IMR-90 (cell line): ENCODE results near the gene ABHD17A. TPM values are rescaled to one million over a fixed set of nuclear protein-coding genes. Genes with fewer than 3 reads are reported as not detected.

Source experiments
- ATAC-seq: fragments of 200-7000 bp; cut with Tn5 transposase; 2 replicates; pipeline ENCODE4 v1.9.1; 2020; ENCODE audit warnings: low read depth, mild to moderate bottlenecking, moderate library complexity
- BruUV-seq: library from RNA; stranded (reverse); fragments of 400-500 nt; replicated peaks from 2 replicates; lab custom pipeline; 2021; lab: Mats Ljungman, UMichigan
- CTCF ChIA-PET: fragments of 300-600 bp; formaldehyde crosslinking; extraction: SDS; loops from one replicate; lab custom pipeline; 2021; ENCODE audit warnings: antibody characterized with exemption; lab: Yijun Ruan, JAX
- POLR2A ChIA-PET: fragments of 300-600 bp; sonication (Branson Sonifier 250); formaldehyde crosslinking; loops from one replicate; lab custom pipeline; 2022; ENCODE audit warnings: antibody characterized with exemption; ENCODE audit not compliant: unreplicated experiment; lab: Charles Lee
- DNase-seq: peaks from one replicate; pipeline ENCODE4 v3.0.0; 2013
- H2AFZ ChIP-seq: replicated peaks from 2 replicates; pipeline ENCODE3; 2013; ENCODE audit warnings: low read length, mild to moderate bottlenecking; ENCODE audit not compliant: poor library complexity
- H2AK5ac ChIP-seq: 2 replicates; pipeline ENCODE4 v1.6.1; 2013; ENCODE audit warnings: low read depth, low read length, inconsistent platforms
- H2AK9ac ChIP-seq: replicated peaks from 2 replicates; pipeline ENCODE3; 2013; ENCODE audit warnings: mild to moderate bottlenecking, low read depth, low read length, moderate library complexity; ENCODE audit not compliant: poor library complexity
- H2BK120ac ChIP-seq: 2 replicates; pipeline ENCODE4 v1.6.1; 2013; ENCODE audit warnings: low read depth, low read length, inconsistent platforms
- H2BK15ac ChIP-seq: 3 replicates; pipeline ENCODE4 v1.6.1; 2013; ENCODE audit warnings: low read depth, low read length, inconsistent platforms
- H2BK20ac ChIP-seq: 2 replicates; pipeline ENCODE4 v1.6.1; 2013; ENCODE audit warnings: low read depth, mild to moderate bottlenecking, inconsistent platforms, low read length, moderate library complexity
- H2BK5ac ChIP-seq: 2 replicates; pipeline ENCODE4 v1.6.1; 2013; ENCODE audit warnings: mild to moderate bottlenecking, low read depth, low read length, inconsistent platforms; ENCODE audit not compliant: poor library complexity, severe bottlenecking
- H3K14ac ChIP-seq: replicated peaks from 2 replicates; pipeline ENCODE4 v1.6.1; 2013; ENCODE audit warnings: low read depth, low read length, inconsistent platforms
- H3K18ac ChIP-seq: 2 replicates; pipeline ENCODE4 v1.6.1; 2013; ENCODE audit warnings: low read depth, low read length, control low read depth
- H3K23ac ChIP-seq: 2 replicates; pipeline ENCODE4 v1.6.1; 2013; ENCODE audit warnings: low read depth, low read length, inconsistent platforms
- H3K27ac ChIP-seq: 2 replicates; pipeline ENCODE4 v1.5.1; 2013; ENCODE audit warnings: mild to moderate bottlenecking, control low read depth, low read length; ENCODE audit not compliant: insufficient read depth
- H3K27me3 ChIP-seq: 2 replicates; pipeline ENCODE4 v1.6.1; 2013; ENCODE audit warnings: low read length; ENCODE audit not compliant: control insufficient read depth, insufficient read depth
- H3K36me3 ChIP-seq: 2 replicates; pipeline ENCODE4 v1.6.1; 2013; ENCODE audit warnings: low read length, mixed read lengths; ENCODE audit not compliant: control insufficient read depth, insufficient read depth
- H3K4ac ChIP-seq: 2 replicates; pipeline ENCODE4 v1.6.1; 2013; ENCODE audit warnings: low read depth, low read length, inconsistent platforms
- H3K4me1 ChIP-seq: 2 replicates; pipeline ENCODE4 v1.6.1; 2013; ENCODE audit warnings: low read length, mixed read lengths; ENCODE audit not compliant: control insufficient read depth, insufficient read depth
- H3K4me2 ChIP-seq: 2 replicates; pipeline ENCODE4 v1.6.1; 2013; ENCODE audit warnings: low read depth, mild to moderate bottlenecking, control low read depth, low read length, moderate library complexity
- H3K4me3 ChIP-seq: 2 replicates; pipeline ENCODE4 v1.5.1; 2013; ENCODE audit warnings: low read depth, mild to moderate bottlenecking, control low read depth, low read length, moderate library complexity; ENCODE audit not compliant: insufficient read depth
- H3K56ac ChIP-seq: 2 replicates; pipeline ENCODE4 v1.6.1; 2013; ENCODE audit warnings: low read length, inconsistent platforms; ENCODE audit not compliant: insufficient read depth; ENCODE audit errors: extremely low read depth
- H3K79me1 ChIP-seq, 2 experiments: 2 replicates each; pipeline ENCODE4 v1.6.1; 2013; ENCODE audit warnings: low read length in 2 of 2, inconsistent platforms in 1 of 2, low read depth in 1 of 2
- H3K9ac ChIP-seq: 2 replicates; pipeline ENCODE4 v1.6.1; 2013; ENCODE audit warnings: low read depth, low read length, control low read depth
- H3K9me1 ChIP-seq: 2 replicates; pipeline ENCODE4 v1.6.1; 2013; ENCODE audit warnings: low read length, inconsistent platforms; ENCODE audit not compliant: insufficient read depth
- H3K9me3 ChIP-seq: 2 replicates; pipeline ENCODE4 v1.6.1; 2013; ENCODE audit warnings: low read length; ENCODE audit not compliant: control insufficient read depth, insufficient read depth
- H4K20me1 ChIP-seq: 2 replicates; pipeline ENCODE4 v1.6.1; 2013; ENCODE audit warnings: low read length, inconsistent platforms; ENCODE audit not compliant: insufficient read depth
- H4K5ac ChIP-seq: 2 replicates; pipeline ENCODE4 v1.6.1; 2013; ENCODE audit warnings: mild to moderate bottlenecking, low read depth, low read length, control low read depth
- H4K8ac ChIP-seq, 2 experiments: 2 replicates each; pipeline ENCODE4 v1.6.1; 2013; ENCODE audit warnings: low read depth in 2 of 2, low read length in 2 of 2, control low read depth in 1 of 2, inconsistent platforms in 1 of 2
- H4K91ac ChIP-seq: 2 replicates; pipeline ENCODE4 v1.6.1; 2013; ENCODE audit warnings: low read depth, low read length, inconsistent platforms; ENCODE audit not compliant: insufficient read depth
- BHLHE40 ChIP-seq: fragments of 150-350 bp; IDR thresholded peaks from 2 replicates; pipeline ENCODE4 v1.6.1; 2016; ENCODE audit warnings: mild to moderate bottlenecking, low read depth, low read length
- CEBPB ChIP-seq: IDR thresholded peaks from 2 replicates; pipeline ENCODE4 v1.6.1; 2012; ENCODE audit warnings: low read depth, low read length, improper control_type of control experiment
- CHD1 ChIP-seq: IDR thresholded peaks from 2 replicates; pipeline ENCODE4 v1.6.1; 2012; ENCODE audit warnings: low read depth, low read length, improper control_type of control experiment
- FOS ChIP-seq: fragments of 150-350 bp; IDR thresholded peaks from 2 replicates; pipeline ENCODE4 v1.6.1; 2016; ENCODE audit warnings: low read depth, low read length
- MAFK ChIP-seq: IDR thresholded peaks from 2 replicates; pipeline ENCODE4 v1.6.1; 2012; ENCODE audit warnings: low read depth, low read length, improper control_type of control experiment
- MAZ ChIP-seq: IDR thresholded peaks from 2 replicates; pipeline ENCODE4 v1.6.1; 2012; ENCODE audit warnings: low read depth, mild to moderate bottlenecking, low read length, improper control_type of control experiment, moderate library complexity, borderline replicate concordance
- NFE2L2 ChIP-seq: fragments of 150-350 bp; IDR thresholded peaks from 2 replicates; pipeline ENCODE4 v1.6.1; 2016; ENCODE audit warnings: low read depth, mild to moderate bottlenecking, low read length
- POLR2A ChIP-seq: IDR thresholded peaks from 2 replicates; pipeline ENCODE4 v1.6.1; 2012; ENCODE audit warnings: mild to moderate bottlenecking, low read depth, low read length
- RAD21 ChIP-seq: IDR thresholded peaks from 2 replicates; pipeline ENCODE4 v1.6.1; 2012; ENCODE audit warnings: low read length, improper control_type of control experiment
- RCOR1 ChIP-seq: IDR thresholded peaks from 2 replicates; pipeline ENCODE4 v1.6.1; 2012; ENCODE audit warnings: mild to moderate bottlenecking, low read length, improper control_type of control experiment; ENCODE audit not compliant: insufficient replicate concordance
- RFX5 ChIP-seq: IDR thresholded peaks from 2 replicates; pipeline ENCODE4 v1.8.0; 2012; ENCODE audit warnings: low read depth, mild to moderate bottlenecking, low read length, moderate library complexity
- SMC3 ChIP-seq: fragments of 150-350 bp; IDR thresholded peaks from 2 replicates; pipeline ENCODE4 v1.6.1; 2016; ENCODE audit warnings: low read depth, mild to moderate bottlenecking, antibody characterized with exemption, low read length, moderate library complexity
- WGBS, 2 experiments: methylation state at CpG; one replicate each; pipeline versions ENCODE4 v1.1.5 to v1.1.7; 2013; ENCODE audit warnings: missing lambda C conversion rate in 2 of 2; ENCODE audit not compliant: insufficient read length in 1 of 2; ENCODE audit errors: extremely low coverage in 2 of 2; 5-methylcytosine and 5-hydroxymethylcytosine counted together
- dilution Hi-C: fragments of 300-500 bp; cut with HindIII; formaldehyde crosslinking; loops from one replicate; pipeline ENCODE4 v1.14.3; 2018; ENCODE audit warnings: low sequenced_read_pairs; ENCODE audit not compliant: unreplicated experiment
- in situ Hi-C: fragments of 300-500 bp; cut with MboI; formaldehyde crosslinking; loops from 3 replicates; pipeline ENCODE4 v1.14.3; 2019; ENCODE audit warnings: low sequenced_read_pairs, inconsistent platforms, mixed read lengths
- intact Hi-C: fragments of 100-400 bp; cut with micrococcal nuclease; formaldehyde crosslinking; loops from 2 replicates; pipeline ENCODE4 v1.10.0; 2022
- polyA plus RNA-seq, 3 experiments: library from polyadenylated mRNA; depleted of rRNA; stranded (reverse); fragments of >200 nt; gene quantifications; 2 replicates each; pipeline ENCODE4 v1.2.3, GENCODE V29; 2012; ENCODE audit warnings: low replicate concordance in 1 of 3
- total RNA-seq: library from RNA; depleted of rRNA; stranded (reverse); fragments of >200 nt; gene quantifications from 2 replicates; pipeline ENCODE4 v1.2.3, GENCODE V29; 2012
- TF ChIP-seq, protein P1 (sequence below): fragments of 150-350 bp; IDR thresholded peaks from 2 replicates; pipeline ENCODE4 v1.6.1; 2016; ENCODE audit warnings: low read depth, mild to moderate bottlenecking, low read length, moderate library complexity, borderline replicate concordance
- TF ChIP-seq, protein P2 (sequence below): fragments of 150-350 bp; IDR thresholded peaks from 2 replicates; pipeline ENCODE4 v1.6.1; 2017; ENCODE audit warnings: mild to moderate bottlenecking, antibody characterized with exemption, low read length, low read depth
- TF ChIP-seq, protein P3 (sequence below): conservative IDR thresholded peaks from 2 replicates; pipeline ENCODE4 v1.5.1; 2012; ENCODE audit warnings: mild to moderate bottlenecking, low read depth, low read length, improper control_type of control experiment

ABHD17A gene
- total and polyA plus RNA-seq, 2 of the 4 experiments (the other 2 are of a cell fraction) = 37.8 to 76.2 TPM

DNA sequence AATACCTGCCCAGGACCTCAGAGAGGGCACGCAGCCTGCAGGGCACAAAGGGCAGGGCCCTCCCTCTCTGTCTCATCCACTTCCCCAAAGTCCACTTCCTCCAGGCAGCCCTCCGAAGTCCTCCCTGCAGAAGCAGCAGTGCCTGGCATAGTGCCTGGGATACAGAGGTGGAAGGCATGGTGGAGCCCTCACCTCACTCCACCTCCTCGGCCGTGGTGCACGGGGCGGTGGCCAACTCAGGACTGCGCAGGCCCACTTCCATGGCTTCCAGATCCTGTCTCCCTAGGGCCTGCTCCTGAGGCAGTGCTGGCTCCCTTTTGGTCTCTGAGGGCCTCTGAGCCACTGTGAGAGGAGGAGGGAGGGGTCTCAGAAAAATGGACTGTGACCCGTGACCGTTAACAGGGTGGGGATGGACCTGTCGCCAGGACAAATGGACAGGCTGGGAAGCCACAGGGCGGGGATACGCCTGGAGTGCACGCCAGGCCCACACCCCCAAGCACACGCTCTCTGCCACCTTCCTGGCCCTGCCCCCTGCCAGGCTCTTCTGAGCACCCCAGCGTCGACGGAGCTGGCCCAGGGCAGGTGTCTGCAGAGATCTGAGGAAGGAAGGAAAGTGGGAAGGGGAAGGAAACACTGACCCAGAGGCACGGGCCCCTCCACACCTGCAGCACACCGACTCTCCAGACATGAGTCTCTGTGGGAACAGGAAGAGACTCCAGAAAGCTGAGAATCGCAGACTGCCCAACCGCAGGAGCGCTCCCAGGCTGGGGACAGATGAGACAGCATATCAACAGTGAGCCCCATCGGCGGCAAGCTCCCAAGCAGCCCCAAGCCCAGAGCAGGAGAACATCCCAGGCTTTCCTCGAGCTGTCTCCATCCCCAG, 45.4 kb downstream of the ABHD17A start:
- Histone ChIP-seq H4K20me1 (peaks cover 98% of the 10 kb centered on the region), H3K23ac (no peak overlapping the region), H3K9me3 (no peaks in the 10 kb centered on the region), H2BK15ac (no peak overlapping the region), H3K4me1 (no peaks in the 10 kb centered on the region), H3K79me1 (peaks cover 14 to 75% of the 10 kb centered on the region in 2 experiments; a peak in 3 of 4 replicates), H3K27me3 (no peaks in the 10 kb centered on the region), H3K14ac (no peak overlapping the region), H2AK5ac (no peak overlapping the region), H4K8ac (no peak overlapping the region), H2BK120ac (no peak overlapping the region), H2AFZ (no peak overlapping the region), H4K5ac (no peak overlapping the region), H3K56ac (no peak overlapping the region), H2BK20ac (no peak overlapping the region), H3K27ac (no peak overlapping the region), H3K4me2 (no peak overlapping the region), H3K4ac (no peak overlapping the region), H4K91ac (no peak overlapping the region), H2BK5ac (no peak overlapping the region), H3K9ac (no peak overlapping the region), H3K36me3 (peaks cover 6% of the 10 kb centered on the region), H3K4me3 (no peak overlapping the region), H2AK9ac (no peak overlapping the region), H3K9me1 (no peaks in the 10 kb centered on the region), H3K18ac (no peak overlapping the region)
- CTCF ChIA-PET = no interaction called here
- DNase-seq (no peak), ATAC-seq (no peak)
- BruUV-seq = no TSS peak
- POLR2A ChIA-PET = no interaction called here
- in situ Hi-C loops (no loop called here), dilution Hi-C loops (no loop called here), intact Hi-C loops (no loop called here)
- WGBS, 2 experiments = 89% methylated on average over 9 of the region's 25 CpGs; no CpG with 5 or more reads in 1 of the 2 experiments
- no peak for TF ChIP-seq MAFK
- TF ChIP-seq FOS = no peak
- no peak for TF ChIP-seq MAZ
- no peak for TF ChIP-seq CEBPB
- no peak for TF ChIP-seq POLR2A
- TF ChIP-seq, protein P1, sequence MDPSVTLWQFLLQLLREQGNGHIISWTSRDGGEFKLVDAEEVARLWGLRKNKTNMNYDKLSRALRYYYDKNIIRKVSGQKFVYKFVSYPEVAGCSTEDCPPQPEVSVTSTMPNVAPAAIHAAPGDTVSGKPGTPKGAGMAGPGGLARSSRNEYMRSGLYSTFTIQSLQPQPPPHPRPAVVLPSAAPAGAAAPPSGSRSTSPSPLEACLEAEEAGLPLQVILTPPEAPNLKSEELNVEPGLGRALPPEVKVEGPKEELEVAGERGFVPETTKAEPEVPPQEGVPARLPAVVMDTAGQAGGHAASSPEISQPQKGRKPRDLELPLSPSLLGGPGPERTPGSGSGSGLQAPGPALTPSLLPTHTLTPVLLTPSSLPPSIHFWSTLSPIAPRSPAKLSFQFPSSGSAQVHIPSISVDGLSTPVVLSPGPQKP = no peak
- TF ChIP-seq BHLHE40 = no peak
- no peak for TF ChIP-seq RFX5
- no peak for TF ChIP-seq RCOR1
- no peak for TF ChIP-seq SMC3
- TF ChIP-seq RAD21 = no peak
- no peak for TF ChIP-seq CHD1
- TF ChIP-seq, protein P2, sequence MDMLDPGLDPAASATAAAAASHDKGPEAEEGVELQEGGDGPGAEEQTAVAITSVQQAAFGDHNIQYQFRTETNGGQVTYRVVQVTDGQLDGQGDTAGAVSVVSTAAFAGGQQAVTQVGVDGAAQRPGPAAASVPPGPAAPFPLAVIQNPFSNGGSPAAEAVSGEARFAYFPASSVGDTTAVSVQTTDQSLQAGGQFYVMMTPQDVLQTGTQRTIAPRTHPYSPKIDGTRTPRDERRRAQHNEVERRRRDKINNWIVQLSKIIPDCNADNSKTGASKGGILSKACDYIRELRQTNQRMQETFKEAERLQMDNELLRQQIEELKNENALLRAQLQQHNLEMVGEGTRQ = no peak
- TF ChIP-seq, protein P3, sequence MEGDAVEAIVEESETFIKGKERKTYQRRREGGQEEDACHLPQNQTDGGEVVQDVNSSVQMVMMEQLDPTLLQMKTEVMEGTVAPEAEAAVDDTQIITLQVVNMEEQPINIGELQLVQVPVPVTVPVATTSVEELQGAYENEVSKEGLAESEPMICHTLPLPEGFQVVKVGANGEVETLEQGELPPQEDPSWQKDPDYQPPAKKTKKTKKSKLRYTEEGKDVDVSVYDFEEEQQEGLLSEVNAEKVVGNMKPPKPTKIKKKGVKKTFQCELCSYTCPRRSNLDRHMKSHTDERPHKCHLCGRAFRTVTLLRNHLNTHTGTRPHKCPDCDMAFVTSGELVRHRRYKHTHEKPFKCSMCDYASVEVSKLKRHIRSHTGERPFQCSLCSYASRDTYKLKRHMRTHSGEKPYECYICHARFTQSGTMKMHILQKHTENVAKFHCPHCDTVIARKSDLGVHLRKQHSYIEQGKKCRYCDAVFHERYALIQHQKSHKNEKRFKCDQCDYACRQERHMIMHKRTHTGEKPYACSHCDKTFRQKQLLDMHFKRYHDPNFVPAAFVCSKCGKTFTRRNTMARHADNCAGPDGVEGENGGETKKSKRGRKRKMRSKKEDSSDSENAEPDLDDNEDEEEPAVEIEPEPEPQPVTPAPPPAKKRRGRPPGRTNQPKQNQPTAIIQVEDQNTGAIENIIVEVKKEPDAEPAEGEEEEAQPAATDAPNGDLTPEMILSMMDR = no peak
- TF ChIP-seq NFE2L2 = no peak
